ENCODE results near the gene ADH4.
"Not testable (repeated sequence)": the region's sequence is repeated elsewhere in the genome, so short reads cannot be mapped to it uniquely, and the experiment has no call there.

The ADH4 gene

DNA sequence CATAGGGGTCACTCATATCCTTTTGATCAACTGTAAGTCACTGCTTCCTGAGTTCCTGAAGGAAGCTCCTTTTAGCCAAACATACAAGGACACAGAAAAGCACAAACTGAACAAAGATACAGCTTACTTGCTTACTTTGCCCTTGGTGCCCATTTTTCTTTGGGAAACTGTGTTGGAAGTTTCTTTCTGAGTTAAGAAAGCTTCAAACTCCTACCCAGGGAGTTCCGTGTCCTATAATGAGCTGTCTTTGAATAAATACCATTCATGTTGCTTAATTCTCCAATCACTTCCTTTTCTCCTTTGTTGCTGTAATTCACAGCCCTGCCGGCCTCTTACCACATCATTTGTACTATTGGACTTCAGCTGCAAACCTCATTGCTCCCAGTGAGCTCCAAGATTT, at the start of gene ADH4:
Gene ADH4 (minus strand): TSS at position 228 of the 400 bp plus-strand sequence. CDS start 75 bp downstream, at position 153.
- no peak for DNase-seq

DNA sequence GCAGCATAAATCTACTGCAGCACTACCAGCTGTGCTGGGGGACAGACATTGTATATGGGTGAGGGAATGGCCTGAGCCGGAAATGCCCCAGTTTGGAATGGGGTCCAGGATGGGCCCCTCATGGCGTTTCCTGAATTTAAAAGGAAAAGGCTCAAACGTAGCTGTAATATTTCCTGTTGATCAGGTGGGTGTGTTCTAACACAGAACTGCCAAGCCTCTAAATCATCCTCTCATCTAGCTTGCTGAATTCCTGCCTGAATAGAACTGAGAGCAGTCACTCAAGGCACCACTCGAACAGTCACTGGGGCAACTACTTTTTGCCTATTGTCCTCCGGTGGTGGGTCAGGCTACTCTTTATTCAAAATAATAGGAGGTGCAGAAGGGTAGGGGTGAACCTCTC, 46.2 kb upstream of the ADH4 start:
- no peak for DNase-seq

DNA sequence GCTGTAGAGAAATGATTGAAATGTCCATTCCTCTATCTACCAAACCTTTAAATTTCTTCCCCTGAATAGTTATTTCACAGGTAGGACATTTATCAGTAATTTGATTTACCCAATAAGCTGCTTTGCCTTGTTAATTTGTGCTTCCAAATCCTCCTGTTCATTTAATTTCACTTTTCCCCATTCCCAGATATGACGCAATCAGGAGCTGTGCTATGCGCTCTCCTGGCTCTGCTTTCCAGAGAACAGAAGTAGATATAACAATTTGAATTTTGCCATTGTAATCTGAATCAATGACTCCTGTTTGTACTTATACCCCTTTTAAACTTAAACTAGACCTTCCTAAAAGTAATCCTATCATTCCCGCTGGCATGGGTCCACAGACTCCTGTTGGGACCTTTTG, 45.8 kb upstream of the ADH4 start:
- not testable (repeated sequence) for DNase-seq

DNA sequence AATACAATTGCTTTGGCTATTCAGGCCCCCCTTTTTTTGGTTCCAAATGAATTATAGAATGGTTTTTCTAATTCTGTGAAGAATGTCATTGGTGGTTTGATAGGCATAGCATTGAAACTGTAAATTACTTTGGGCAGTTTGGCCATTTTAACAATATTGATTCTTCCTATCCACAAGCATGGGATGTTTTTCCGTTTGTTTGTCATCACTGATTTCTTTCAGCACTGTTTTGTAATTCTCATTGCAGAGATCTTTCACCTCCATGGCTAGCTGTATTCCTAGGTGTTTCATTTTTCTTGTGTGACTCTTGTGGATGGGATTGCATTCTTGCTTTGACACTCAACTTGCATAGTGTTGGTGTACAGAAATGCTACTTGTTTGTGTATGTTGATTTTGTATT, 41.9 kb upstream of the ADH4 start:
- no peak for DNase-seq

DNA sequence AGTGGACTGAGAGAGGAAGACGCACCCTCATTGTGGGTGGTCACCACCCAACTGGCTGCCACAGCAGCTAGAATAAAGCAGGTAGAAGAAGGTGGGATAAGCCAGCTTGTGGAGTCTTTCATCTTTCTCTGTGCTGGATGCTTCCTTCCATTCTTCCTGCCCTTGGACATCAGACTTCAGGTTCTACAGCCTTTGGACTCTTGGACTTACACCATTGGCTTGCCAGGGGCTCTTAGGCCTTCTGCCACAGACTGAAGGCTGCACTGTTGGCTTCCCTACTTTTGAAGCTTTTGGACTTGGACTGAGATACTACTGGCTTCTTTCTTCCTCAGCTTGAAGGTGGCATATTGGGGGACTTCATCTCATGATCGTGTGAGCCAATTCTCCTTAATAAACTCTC, 41.5 kb upstream of the ADH4 start:
- no peak for DNase-seq

DNA sequence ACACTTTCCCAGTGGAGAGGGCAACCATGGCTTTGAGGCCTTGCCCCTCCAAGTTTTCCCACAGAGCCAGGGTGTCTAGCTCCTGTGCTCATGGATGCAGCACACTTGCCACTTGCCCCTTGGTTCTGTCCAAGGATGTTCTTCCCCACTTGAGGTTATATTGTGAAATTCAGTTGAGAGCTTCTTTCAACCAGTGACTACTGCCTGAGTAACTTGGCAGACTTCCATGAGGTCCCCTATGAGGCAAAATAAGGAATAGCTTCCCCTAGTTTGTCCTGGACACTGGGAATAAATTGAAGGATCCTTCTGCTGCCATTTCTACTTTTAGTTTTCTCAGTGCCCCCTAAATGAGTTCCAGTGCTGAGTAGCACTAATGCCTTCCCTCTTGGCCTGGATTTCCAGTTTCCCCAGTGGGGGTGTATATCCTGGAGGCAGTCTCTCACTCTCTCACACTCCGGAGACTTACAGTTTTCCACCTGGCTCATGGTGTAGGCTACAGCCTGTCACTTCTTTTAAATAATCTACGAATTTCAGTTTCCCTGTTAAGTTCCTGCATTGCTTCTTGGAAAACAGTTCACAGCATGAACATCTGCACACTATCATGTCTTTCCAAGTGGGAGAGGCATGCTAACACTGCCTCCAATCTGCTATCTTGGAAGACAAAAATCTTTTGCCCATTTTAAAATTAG, 36.4 kb upstream of the ADH4 start:
- DNase-seq: no peak

DNA sequence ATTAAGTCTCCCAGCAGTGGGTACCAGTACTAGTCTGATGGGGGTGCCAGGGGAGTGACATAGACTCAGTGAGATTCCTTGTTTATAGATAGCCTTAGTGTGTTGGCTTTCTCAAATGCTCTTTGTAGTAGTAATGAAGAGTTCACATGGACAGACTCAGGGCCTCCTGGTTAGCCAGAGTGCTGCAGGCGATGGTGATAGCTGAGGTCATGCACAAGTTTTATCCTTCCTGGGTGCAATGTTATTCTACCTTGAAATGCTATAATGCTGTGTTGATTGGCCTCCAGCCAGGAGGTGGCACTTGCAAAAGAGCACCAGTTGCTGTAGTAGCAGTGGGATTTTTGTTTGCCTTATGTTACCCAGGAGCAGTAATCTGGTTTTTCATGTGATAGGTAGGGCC, 35.5 kb upstream of the ADH4 start:
- no peak for DNase-seq

DNA sequence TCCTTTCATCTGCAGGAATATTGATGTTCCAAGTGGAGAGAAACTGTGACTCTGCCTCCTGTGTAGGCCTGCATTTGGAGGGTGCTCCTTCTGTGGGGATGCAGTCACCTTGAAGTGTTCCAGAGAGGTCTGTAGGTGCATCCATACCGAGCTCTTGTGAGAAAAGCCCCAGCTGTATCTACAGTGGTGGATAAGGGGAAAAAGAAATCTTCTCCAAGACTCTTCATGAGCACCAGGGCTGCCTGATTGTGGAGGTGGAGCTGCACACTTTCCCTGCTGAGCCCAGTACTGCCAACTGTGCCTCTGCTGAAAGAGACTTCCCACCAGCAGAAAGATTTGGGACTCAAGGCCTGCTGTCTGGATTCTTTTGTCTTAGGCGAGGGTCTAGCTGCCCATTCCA, 35.1 kb upstream of the ADH4 start:
- no peak for DNase-seq

DNA sequence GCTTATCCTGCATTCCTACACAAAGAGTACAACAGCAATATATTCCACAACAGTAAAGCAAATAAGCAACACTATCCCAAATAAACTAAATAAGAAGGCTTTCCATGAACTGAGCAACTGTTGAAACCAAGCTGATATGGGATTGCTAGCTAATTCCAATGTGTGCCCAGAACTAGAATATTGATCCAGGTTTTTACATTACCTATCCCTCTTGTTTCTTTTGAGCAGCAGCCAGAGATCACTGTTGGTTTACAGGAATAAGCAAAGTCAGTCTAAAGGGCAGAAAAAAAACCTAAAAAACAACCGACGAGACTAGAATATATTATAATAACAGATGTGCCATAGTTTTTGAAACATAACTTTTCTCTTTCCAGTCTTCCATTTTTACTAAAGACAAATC, 22.4 kb upstream of the ADH4 start:
- DNase-seq: no peak

DNA sequence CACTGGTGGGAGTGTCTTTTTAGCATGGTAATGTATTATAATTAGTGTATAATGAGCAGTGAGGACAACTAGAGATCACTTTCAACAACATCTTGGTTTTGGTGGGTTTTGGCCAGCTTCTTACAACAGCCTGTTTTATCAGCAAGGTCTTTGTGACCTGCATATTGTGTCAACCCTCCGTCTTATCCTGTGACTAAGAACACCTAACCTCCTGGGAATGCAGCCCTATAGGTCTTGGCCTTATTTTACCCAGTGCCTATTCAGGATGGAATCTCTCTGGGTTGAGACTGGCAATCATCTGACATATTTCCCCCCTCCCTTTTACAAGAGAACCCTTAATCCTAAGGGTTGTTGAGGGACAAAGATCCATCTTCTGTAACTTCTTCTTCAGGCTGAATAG, 21.9 kb upstream of the ADH4 start:
- DNase-seq: no peak

DNA sequence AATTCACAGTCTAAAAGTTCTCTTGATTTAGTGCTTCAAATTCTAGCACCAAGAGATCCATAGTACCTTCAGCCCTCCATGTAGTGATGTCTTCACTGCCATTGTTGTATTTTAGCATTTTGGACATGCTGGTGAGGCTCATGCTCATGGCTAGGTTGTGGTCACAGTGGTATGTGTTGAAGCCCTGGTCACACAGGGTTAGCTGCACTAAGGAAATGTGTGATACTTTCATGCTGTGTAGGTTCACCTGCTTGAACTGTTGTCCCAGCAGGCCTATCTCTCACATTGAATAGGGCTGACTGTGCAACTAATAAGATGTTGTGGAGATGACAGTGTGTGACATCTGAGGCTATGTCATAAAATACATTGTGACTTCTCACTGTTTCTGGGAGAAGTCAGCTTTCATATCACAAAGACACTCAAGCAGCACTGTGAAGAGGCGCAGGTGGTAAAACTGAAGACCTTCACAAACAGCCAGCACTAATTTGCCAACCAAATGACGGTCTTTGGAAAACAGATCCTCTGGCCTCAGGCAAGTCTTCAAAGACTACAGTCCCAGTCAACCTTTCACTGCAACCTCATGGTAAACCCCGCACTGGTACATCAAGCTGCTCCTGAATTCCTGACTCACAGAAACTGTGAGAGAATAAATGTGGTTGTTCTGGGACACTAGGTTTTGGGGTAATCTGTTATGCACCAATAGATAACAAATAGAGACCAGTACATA, 17.4 kb upstream of the ADH4 start:
- no peak for DNase-seq

DNA sequence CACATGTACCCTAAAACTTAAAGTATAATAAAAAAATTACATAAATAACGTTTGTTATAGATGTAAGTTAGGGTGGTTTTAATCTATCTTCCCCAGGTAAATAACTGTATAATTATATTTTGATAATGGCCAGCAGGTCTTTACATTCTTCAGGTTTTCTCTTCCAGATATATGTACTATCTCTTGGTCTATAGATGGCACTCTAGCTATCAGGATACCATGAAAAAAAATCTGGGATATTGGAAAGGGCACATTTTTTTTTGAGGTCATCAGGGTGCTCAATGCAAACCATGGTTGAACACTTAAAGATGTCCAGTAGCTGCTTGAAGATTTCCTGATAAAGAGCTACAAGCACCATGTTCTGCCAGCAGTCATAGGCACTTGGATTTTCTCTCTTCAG, 15.6 kb upstream of the ADH4 start:
- DNase-seq: no peak

DNA sequence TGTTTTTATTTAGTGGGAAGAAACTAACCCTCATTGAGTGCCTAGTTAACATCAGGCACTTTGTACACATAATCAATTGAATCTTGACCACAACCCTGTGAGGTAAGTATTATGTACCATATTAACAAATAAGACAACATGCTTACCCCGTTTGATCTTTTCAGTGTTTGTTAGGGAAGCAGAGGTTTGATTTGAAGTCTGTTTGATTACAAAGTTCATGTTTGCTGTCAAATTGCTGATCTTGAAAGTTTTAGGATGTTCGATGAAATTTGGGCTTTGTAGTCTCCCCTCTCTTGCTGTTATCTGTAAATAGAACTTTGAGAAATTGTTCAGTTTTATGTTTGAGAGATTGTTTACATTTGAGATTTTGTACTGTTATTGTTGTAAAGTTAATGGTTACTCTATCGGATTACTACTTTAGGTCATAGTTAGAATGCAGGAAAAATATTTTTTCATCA, 13.4 kb upstream of the ADH4 start:
- DNase-seq: no peak

DNA sequence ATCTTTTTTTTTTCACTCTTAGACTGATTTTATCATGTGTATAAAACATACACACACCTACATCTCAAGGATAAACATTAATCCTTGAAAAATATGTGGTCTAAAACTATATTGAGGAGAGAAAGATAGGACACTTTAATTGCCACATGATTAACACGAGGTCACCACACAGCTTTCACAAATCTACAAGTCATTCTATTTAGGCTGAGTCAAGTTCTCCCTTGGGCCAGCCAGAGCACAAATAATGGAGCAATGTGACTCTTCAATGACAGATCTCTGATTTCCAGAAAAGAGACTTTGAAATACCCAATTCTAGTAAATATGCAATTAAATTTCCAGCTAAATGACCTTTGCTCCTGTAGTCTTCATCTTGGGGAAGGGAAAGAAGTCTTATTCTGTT, 12.9 kb upstream of the ADH4 start:
- DNase-seq: no peak

DNA sequence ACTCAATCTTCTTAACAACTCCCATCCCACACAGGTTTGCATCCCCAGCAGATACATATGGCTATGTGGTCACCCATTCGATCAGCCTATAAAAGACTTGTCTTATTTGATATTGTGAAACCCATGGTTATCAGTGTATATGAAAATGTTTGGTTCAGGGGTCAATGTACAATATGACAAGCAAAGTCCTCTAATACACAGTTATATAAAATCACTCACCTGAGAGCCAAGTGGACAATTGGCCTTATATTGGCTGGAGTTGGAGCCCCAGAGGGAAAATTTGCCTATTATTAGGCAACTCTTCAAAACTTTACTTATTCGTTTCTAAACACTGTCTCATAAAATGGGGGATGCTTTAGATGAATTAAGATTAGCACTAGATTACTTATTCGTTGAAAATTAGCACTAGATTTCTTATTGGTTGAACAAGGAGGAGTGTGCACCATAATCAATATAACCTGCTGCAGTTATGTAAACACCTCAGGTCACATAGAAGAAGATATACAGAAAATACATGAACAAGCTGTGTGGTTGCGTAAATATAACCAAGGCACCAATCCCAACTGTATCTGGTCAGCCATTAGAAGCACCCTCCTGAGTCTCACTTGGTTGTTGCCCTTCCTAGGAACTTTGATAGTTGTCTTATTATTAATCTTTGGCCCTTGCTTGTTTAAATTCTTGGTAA, 10.7 kb upstream of the ADH4 start:
- DNase-seq: no peak

DNA sequence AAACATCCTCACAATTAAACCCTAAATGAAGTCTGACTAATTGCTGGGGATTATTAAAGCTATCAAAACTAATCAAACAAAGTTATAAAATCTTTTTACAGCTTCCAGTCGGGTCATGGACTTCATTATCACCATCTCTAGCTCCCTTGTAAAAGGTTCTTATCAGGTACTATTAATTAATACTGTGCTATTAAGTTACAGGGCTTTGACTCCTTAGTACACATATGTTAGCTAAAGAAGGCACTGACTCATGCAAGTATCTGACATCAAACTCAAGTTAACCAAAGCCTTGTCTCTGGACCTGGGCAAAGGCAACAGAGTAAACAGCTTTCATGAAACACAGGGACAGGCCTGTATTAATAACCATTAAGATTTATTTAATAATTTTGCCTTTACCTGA, 7.9 kb upstream of the ADH4 start:
- DNase-seq: no peak

DNA sequence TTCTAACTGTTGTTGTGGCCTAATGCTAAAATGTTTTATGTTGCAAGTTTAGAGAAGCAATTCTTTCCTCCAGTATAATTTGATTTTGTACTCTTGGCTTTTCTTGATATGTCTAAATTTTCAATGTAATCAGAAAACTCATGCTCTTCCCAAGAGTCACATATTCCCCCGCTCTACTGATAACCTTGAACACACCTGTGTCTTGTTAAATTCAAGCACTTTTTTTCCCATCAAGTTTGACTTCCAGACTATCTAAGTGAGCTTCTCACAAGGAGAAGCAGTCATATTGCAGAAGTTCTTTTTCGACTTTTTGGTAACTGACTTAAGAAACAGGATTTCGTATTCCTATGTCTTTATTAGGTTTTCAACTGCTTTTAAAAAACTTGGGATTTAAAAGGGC, 7.4 kb upstream of the ADH4 start:
- DNase-seq: no peak

DNA sequence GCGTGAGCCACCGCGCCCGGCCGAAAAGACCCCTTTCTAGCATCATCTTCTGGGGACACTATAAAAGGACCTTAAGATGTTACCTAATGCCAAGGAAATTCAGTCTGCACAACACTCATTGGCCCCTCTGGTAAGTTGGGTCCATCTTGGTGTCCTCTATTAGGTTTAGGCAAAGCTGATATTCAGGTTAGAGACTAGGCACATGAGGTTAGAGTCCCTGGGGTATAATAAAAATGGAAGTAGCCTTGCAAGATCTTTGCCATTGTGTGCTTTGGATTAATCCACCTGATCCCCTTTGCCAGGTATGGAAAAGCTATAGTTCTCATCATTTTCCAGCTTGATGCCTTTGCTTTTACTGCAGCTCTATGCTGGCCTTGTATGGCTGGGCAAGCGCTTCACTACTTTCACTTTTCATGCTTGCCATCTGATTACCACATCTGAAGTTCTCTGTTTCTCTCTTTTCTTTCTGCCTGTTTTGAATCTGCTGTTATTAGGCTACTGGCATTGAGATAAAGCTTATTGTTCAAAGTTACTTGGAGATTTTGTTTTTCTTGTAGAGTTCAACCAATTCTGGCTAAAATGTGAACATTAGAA, 5.4 kb upstream of the ADH4 start:
- no peak for DNase-seq

DNA sequence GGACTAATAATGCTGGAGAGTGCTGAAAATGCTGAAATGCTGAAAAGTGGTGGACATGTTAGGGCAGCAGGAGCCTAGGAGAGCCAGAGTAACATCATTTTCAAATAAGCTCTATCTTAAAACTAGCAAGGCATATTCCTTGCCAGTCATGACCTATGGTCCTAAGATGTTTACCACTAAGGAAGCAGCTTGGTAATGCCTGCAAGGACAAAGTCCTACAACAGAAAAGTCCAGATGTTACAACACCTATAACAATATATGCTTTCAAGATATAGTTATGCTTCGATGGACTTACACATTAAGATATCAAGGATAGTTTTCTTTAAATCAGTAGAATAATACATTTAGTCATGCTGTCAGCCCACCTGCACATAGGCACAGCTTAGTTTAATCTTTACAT, 4.5 kb upstream of the ADH4 start:
- DNase-seq: no peak

DNA sequence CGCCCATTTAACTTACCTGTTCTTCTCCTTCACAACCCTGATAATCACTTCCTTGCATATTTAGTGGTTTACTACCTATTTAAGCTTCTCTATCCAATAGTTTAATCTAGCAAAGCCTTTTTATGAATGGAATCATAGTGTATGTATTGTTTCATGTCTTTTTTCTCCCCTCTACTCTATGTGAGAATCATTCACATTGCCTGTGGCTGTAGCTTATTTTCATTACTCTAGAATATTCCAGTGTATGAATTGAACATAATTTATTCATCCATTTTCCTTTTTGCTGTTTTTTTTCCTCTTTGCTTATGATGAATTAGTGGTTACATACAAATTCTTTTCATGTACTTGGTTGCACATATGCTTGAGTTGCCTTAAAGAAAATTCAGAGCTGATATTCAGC, 490 bp upstream of the ADH4 start:
- DNase-seq: no peak

DNA sequence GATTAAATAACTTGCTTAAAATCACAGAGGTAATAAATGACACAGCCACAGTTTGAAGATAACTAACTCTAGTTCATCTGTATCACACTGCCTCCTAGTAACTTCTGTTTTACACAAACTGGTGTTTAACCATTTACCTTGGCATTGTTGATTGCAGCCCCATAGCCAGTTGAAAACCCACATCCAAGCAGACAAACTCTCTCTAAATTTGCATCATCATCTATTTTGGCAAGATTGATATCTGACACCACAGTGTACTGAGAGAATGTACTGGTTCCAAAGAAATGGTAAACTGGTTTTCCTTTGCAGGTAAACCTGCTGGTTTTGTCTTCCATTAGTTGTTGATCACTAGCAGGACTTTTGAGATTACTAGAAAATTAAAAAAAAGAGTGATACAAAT, 7.8 kb downstream of the ADH4 start:
- DNase-seq: no peak

DNA sequence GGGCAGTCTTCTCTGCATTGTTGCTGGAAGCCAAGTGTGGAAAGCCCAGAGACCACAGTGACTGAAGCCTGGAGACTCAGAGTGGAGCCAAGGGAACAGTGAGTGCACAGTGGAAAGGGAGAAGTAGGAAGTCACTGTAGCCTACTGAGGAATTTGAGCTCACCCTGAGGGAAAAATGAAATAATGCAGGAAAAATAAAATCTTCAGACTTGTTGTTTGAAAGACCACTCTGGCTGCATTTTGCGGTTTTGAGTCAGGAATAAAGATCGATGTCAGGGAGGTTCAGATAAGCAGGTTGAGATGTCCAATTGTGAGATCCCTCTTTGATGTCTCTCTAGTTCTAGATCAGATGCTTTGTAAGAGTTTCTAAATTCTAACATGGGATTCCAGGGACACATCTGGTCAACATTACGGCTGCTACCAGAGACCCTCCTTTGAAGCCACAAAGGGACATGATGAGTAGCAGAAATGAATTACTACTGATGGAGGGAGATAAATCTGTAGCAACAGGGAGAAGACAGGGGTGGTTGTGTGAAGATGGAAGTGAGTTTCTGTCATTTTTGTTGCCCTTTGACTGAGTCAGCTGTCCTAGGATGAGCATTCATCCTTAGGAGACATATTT, 8.4 kb downstream of the ADH4 start:
- DNase-seq: no peak

DNA sequence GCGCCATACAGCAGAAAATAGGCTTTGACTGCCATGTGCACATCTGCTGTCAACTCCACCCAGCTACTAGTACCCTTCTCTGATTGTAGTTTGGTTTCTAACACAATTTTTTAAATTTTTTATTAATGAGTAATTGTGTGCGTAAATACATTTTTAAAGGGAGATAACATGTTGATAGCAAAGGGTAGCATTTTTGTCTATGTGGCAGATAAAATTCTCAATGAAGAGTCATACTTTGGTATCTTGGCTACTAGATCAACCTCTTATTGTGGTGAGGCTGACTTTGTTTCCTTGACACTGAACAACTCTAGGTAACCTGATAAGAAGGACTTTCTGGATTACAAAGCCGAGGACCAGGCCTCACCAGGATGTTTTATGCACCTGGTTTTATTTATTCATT, 9.5 kb downstream of the ADH4 start:
- DNase-seq: no peak

All from DMS79 (cell line).